A549 (cell line): Measurements from ENCODE around the gene GPR183.

Experiments
- CTCF ChIP-seq: fragments of >200 bp; sonication (Bioruptor Twin); formaldehyde crosslinking; IDR thresholded peaks from 3 replicates; pipeline ENCODE4 v1.5.1; 2016
- MYC ChIP-seq: IDR thresholded peaks from 2 replicates; pipeline ENCODE4 v1.6.1; 2012; ENCODE audit warnings: mild to moderate bottlenecking, inconsistent platforms, low read length, improper control_type of control experiment, borderline replicate concordance
- TP53 ChIP-seq: fragments of 250-450 bp; sonication (Bioruptor Pico); IDR thresholded peaks from 2 replicates; pipeline ENCODE4 v1.5.0; 2021; ENCODE audit warnings: mild to moderate bottlenecking, moderate library complexity

- TF ChIP-seq CTCF (no peak), TP53 (CRISPR knock-in tag) (no peak), MYC (no peak)
Observed at GRCh38 chr13:99287551-99287950, 19.6 kb downstream of the GPR183 start.
